ENCODE measurements around the gene MEP1B.
A peak's percentile ranks its signal among the peaks of the same experiment; 100 is the strongest.
"Not testable (repeated sequence)": the region's sequence is repeated elsewhere in the genome, so short reads cannot be mapped to it uniquely, and the experiment has no call there.

Gene MEP1B

DNA sequence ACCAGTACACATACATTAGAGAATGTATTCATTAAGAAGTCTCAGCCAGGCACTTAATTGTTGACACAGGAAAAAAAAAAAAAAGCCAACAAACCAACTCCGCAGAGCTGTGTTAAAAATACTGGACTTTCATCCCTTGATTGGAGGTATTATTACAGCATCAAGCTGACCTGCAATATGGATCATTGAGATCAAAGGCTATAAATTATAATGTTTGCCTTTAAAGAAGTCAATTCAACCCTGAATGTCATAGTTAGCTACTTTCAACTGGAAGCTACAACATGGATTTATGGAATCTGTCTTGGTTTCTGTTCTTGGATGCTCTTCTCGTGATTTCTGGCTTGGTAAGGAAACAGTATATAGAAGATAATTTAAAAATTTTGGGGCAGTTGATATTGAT lies at the start of gene MEP1B:
Gene MEP1B (plus strand): TSS at position 250 of the 400 bp plus-strand sequence. CDS start 32 bp downstream, at position 282.
- DNase-seq: no peak

DNA sequence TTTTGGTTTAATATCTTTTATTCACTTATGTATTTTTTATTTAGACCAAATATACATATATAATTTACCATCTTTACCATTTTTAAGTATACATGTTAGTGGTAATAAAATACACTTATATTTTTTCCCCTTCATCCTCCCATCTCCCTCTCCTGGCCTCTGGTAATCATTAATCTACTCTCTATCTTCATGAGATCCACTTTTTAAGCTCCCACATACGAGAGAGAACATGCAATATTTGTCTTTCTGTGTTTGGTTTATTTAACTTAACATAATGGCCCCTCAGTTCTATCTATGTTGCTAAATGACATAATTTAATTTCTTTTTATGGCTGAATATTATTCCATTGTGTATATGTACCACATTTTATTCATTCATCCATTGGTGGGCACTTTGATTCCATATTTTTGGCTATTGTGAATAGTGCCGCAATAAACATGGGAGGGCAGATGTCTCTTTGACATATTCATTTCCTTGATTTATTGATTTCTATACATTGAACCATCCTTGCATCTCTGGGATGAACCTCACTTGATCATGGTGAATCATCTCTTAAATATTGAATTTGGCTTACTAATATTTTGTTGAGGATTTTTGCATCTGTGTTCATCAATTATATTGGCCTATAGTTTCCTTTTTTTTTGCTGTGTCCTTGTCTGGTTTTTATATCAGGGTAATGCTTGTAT lies 41.5 kb upstream of the MEP1B start:
- DNase-seq: no peak

DNA sequence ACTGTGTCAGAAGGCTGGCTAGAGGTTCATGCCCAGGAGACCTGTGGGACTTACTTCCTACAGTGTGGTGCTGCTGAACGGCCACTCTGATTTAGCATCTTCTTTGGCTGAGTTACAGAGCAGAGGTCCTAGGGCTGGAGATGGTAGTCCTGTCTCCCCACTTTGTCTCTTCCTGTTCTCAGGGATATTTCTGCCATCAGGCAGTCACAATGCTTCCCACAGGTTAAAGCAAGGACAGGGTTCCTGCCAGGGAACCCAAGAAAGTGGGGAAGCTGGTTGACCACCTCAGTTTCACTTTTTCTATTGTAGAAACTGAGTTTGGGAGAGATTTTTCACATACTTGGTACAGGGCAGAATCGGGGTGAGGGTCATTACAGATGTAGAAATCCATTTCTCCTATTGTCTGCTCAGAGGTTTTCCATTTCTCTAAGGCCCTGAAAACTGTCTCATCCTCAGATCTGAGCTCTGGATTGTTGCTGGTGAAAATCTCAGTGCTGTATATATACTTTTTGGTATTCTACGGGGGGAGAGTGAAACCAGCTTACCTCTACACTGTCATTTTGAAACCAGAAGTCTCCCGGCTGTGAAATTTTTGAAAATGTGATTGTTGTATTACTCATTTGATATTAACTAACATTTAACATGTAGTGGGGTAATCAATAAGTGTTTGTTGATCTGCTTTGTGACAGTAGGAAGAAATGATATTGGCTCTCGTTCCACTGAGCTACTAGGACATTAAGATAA lies 37.0 kb upstream of the MEP1B start:
- DNase-seq: no peak

DNA sequence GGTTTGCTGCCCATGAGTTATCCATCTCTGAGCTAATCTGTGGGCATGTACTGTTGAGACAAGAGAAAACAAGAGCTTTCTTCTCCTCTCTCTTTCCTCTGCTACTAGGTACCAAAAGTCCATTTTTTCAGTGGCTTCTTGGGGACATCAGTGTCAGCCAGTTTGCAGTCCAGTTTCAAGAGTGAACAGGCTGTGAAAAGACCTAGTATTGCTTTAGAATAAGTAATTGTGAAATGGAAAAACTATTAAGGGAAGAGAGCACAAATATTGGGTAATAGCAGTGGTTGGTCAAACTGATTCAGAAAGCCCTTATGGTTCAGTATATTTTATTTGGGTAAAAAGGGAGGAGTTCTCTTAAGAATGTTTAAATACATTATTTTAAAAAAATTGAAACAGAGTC lies 33.0 kb upstream of the MEP1B start:
- DNase-seq: no peak

DNA sequence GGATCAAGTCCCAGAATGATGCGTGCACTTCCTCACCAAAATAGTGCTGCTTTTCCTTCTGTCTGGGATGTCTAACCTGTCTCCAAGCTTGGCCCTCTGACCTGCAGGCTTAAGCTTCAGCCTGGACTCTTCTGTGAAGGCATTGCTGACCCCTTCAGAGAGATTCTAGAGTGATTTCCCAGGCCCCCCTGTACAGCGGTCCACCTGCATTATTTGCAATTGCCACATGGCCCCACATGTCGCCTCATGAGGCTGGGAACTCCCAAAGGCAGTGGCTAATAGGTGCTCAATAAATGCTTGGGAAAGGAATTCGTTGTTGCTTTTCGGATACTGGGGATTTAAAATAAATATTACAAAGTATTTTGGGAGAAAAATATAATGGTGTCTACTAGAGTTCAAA lies 32.3 kb upstream of the MEP1B start:
- no peak for DNase-seq

DNA sequence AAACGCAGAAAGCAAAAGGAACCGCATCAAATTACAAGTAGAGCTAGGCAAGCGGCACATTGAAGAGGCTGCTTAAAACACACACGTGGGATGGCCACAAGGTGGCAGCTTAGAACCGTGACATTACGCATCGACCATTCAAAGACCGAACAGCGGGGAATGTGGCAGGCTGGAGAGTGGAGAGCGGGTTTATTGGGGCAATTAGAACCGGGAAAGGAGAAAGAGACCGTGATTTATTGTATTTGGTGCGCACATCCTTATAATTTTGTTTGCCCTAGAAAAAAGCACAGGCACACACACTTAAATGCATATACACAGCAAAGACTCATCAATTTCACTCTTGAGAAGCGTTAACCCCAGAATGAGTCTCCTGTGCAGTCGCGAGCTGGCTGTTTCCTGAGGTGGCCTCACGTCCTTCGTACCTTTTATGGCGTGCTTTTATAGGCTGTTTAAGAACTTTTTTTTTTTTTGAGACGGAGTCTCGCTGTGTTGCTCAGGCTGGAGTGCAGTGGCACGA lies 31.7 kb upstream of the MEP1B start:
- DNase-seq: peak; percentile 55

DNA sequence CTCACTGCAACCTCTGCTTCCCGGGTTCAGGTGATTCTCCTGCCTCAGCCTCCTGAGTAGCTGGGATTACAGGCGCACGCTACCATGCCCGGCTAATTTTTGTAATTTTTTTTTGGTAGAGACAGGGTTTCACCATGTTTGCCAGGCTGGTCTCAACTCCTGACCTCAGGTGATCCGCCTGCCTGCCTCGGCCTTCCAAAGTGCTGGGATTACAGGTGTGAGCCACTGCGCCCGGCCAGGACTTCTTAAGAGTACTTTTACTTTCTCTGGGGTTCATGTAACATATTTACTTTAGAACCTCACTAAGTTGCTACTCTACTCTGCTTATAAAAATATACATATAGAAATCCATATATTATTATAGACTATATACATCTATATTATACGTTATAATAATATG lies 31.2 kb upstream of the MEP1B start:
- not testable (repeated sequence) for DNase-seq

DNA sequence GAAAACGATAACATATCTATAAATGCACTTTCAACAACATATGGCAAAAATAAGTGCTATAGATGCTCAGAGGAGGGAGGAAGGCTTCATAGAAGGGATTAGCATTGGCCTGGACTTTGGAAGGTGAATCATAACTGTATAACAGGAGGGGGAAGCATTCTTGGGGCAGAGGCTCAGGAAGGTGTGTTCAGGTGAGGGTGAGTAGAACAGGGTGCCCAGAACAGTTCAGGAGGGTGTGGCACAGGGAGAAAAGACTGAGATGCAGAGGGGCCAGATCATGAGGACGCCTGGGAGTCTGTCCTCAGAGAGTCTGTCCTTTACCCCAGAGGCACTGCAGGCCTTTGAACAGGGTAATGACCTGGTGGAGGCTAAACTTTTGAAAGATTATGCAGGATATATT lies 29.3 kb upstream of the MEP1B start:
- DNase-seq: no peak

DNA sequence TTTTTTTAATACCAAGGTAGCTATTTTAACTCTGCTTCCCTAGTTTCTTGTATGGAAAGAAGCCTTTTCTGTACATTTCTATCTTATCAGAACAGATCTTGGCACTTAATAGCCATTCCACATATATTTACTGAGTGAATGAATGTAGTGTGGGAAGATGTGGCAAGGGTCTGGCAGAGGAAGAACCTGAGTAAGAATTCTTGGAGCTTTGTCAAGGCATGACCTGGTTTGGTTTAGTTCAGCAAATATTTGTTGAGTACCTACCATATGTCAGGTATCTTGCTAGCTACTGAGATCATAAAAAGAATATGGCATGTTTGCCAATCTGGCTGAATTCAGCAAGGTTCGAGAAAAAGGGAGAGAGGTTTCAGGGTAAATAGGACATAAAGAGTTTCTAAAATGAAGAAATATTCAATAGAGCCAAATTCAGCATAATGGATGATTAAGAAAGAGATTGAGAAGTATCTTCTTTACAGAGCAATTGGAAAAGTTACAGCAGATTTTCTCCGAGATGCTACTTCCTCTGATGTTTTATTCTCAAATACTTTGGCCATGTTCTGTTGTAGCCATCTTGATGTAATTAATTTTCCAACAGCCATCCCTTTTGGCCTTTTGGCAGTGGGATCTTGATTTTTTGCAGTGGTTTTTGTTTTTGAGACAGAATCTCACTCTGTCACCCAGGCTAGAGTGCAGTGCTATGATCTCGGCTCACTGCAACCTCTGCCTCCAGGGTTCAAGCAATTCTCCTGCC lies 21.7 kb upstream of the MEP1B start:
- DNase-seq: peak; percentile 37

DNA sequence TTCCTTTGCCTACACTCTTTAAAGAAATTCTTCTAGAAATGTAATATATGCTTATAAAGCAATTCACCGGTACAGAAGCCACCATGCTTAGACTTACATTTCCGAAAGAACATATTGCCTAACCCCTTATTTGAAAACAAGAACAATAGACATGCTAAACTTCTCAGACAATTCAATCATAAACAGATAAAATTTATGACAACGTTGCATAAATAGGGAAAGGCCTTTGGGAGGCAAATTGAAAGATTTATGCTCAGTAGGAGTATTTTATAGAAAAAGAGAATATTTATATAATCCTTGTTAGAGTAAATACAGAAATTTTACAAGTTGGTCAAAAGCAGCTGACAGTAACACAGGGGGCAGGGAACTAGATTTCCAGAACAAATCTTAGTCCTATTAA lies 16.2 kb upstream of the MEP1B start:
- DNase-seq: no peak

DNA sequence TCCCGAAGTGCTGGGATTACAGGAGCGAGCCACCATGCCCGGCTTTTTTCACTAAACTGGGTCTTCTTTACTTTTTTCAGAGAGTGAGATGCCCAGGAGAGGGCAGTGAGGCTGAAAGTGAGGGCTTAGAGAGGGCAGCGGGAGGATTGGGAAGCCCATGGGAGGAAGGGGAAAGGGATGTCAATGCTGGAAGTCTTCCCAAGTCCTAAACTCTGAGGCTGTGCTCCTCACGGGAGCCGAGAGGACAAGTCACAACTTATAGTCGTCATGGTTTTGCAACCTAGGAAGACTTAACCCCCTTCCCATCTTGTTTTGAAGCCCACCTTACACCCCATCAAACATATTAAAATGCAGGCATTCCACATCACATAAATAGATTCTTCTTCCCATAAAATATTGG lies 15.1 kb upstream of the MEP1B start:
- DNase-seq: no peak

DNA sequence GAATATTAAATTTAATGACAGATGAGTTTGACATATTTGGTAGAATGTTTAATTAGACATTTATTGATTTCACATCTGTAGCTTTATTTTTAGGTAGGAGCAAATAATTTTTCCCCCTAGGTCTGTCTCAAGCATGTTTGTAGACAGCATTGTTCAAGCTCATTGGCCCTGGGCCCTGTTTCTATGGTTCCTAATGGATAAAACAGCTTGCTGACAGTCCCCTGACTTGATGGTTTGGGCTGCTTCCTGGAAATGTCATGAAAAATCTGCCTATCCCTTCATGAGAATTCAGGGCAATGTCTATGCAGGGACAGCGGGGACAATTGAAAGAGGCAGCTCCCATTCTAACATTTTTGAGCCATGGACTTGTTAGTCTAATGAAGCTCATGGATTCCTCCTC lies 14.6 kb upstream of the MEP1B start:
- DNase-seq: peak; percentile 56

DNA sequence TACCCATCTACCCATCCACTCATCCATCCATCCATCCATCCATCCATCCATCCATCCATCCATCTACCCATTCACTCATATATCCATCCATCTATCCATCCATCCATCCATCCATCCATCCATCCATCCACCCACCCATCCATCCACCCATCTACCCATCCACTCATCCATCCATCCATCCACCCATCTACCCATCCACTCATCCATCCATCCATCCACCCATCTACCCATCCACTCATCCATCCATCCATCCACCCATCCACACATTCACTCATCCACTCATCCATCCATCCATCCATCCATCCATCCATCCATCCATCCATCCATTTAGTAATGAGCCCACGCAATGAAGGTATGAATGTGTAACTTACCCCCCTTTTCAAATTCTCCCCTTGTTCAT lies 13.1 kb upstream of the MEP1B start:
- DNase-seq: not testable (repeated sequence)

DNA sequence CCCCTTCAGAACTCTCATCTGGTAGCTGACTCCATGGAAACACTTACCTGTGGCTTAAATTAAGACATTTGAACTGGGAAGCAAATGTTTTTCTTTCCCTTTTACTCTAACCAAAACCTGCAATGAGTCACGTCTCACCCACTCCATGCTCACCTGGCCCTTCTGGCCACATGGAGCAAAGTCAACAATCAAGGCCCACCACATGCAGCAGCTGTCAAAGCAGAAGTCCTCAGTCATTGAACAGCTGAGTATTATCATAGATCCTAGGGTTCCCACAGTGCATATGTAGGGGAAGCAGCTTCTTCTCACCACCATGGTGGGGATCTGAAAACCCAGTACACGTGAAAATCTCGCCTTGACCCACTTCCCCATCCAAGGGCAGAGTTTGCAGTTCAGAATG lies 12.3 kb upstream of the MEP1B start:
- DNase-seq: no peak

DNA sequence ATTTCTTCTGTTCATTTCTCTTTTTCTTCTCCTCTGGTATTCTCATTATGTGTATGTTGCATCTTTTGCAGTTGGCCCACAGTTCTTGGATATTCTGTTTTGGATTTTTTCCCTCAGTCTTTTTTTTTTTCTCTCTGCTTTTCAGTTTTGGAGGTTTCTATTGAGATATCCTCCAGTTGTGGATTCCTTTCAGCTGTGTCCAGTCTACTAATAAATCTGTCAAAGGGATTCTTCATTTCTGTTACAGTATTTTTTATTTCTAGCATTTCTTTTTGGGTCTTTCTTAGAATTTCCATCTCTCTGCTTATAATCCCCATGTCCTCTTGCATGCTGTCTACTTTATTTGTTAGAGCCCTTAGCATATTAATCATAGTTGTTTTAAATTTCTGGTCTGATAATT lies 6.3 kb upstream of the MEP1B start:
- no peak for DNase-seq

DNA sequence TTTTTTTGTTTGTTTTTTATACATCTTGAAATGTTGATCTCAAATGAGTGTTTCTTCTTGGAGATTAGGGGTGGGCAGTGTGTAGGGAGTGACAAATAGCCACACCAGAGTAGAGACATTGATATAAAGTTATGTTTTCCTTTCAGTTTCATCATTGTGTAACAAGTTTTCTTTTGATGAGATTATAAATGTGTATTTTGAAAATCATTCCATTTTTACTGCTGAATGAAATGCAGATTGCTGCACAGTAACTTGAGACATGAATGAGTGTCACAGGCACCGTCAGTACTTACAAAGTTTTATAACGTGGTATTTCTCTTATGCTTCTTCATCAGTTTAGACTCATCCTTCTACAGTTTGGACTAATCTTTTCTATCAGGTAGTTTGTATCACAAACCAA lies 370 bp downstream of the MEP1B start:
- DNase-seq: no peak

DNA sequence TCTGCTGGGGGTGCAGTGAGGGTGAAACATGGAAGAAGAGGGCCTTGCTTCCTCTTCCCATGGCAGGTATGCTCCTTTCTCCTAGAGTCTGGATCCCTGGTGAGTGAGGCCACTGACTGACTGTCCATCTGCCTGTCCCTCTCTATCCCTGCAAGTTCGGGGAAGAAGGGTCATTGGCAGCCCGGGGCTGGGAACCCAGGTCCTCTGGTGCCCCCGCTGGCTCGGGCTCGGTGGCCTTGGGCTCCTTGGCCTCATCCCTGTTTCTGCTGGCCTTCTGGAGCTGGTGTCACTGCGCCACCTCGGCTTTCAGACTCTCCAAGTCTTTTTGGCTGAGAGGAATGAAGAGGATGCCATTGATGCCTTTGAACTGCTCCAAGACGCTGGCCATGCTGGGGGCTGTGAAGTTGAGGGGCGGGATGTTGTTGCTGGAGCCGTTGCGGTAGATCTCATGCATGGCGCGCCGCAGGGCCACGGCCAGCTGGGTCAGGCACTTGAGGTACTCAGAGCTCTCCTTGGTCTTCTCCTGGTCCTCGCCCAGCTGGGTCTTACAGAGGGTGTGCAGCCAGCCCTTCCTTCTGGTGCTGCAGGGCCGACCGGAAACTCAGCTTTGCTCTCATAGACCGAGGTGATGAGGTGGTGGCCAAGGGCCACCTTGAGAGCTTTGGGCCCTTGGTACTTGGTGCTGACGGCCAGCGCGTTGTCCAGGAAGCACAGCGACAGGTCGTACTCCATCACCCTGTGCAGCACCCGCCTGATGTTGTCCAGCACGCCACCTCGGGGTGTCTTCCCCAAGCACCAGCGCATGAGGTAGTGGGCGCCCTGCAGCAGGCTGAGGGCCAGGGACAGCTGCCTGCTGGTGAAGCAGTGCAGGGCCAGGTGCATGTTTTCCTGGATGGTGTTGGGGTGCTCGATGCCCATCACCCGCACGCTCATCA lies 6.3 kb downstream of the MEP1B start:
- DNase-seq: no peak

DNA sequence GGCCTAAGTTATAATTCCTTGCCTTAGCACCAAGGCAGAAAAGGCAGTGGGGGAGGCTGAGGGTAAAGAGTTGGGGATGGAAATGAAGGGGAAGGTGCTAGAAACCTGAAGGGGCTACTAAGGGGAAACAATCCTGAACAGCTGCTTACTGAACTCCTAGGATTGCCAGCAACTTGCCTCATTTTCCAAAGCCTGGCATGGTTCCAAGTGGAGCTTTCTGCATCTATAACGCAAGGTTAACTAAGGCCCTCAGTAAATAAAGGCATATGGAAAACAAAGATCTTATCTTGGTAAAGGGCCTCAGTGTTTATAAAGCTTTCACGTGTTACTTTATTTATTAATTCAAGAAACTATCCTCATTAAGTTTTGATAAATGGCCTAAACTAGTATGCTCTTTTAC lies 10.9 kb downstream of the MEP1B start:
- DNase-seq: peak; percentile 97

DNA sequence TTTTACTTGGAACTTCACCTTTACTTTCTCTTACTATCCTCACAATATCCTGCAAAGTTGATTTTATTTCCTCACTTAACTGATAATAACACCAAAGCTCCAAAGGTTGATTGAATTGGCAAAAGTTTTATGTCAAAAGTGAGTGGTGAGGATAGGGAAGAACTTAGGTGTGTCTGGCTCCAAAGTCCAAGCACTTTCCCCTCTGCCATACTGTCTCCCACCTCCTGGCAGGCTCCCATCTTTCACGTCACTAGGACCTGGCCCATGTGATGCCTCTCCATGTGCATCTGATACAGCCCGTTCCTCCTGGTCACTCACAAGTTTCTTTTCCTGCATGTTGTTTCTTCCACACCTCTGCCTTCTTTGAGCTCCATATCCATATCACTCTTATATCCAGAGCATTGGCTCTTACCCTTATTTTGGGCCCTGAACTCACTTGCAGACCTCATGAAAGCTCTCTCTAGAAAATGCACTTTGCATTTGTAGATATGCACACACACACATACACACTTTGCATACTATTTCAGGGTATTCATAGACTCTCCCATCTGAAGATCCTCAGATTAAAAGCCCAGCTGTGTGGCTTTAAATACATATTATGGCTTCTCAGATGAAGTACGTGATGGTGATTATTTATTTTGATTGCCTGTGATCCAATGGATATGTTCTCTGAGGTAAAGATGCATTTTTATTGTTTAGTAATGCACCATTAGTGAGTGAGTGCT lies 12.3 kb downstream of the MEP1B start:
- no peak for DNase-seq

DNA sequence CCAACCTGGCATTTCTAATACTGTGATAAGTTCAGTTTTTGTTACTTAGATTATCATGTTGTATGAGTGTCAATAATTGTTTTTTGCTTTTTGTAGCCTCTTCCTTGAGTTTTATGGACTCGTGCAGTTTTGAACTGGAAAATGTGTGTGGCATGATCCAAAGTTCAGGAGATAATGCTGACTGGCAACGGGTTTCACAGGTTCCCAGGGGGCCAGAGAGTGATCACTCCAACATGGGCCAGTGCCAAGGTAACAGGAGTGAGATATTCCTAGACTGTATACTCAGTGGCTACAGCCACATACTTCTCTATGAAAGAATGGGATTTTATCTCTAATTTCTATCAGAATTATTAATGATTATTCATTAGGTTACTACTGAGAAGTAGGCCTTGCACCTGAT lies 18.2 kb downstream of the MEP1B start:
- DNase-seq: no peak

DNA sequence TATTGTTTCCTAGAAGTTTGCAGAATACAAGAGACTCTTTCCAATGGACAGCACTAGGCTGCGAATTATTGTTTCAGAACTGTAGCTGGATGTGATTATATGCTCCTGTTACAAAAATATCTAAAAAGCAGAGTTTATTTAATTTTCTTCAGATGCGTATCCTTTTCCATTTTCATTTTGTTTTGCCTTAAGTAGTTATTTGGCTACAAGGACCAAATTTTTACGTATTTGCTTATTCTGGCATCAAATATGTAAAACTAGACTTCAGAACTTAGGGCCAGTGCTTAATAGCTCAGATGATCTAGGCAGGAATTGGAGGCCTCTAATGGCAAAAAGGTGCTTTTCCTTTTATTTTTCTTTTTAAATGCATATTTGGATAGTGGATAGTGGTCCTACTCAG lies 18.7 kb downstream of the MEP1B start:
- DNase-seq: no peak
